ENCODE results near the gene ATRN.

DNA sequence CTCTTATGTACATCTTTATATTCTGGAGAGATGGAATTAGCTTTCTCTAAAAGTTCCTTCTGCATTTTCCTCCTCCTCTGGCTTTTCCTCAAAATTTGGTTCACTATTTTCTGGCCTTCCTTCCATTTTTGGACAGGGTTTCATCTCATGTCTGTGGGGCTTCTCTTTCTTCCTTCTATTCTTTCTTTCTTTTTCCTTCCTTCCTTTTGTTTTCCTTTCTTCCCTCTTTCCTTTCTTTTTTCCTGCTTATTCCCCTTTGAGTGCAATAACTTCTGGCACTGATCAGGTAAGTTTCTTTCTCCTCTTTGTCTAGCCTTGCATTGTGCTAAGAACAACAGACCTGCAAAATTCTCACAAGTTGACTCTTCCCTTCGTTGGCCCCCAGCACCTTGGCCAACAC, 5.5 kb upstream of the ATRN start:
- TF ChIP-seq POLR2A (IDR thresholded peaks at IDR 0.05), result no peak
- TF ChIP-seq, protein P1, sequence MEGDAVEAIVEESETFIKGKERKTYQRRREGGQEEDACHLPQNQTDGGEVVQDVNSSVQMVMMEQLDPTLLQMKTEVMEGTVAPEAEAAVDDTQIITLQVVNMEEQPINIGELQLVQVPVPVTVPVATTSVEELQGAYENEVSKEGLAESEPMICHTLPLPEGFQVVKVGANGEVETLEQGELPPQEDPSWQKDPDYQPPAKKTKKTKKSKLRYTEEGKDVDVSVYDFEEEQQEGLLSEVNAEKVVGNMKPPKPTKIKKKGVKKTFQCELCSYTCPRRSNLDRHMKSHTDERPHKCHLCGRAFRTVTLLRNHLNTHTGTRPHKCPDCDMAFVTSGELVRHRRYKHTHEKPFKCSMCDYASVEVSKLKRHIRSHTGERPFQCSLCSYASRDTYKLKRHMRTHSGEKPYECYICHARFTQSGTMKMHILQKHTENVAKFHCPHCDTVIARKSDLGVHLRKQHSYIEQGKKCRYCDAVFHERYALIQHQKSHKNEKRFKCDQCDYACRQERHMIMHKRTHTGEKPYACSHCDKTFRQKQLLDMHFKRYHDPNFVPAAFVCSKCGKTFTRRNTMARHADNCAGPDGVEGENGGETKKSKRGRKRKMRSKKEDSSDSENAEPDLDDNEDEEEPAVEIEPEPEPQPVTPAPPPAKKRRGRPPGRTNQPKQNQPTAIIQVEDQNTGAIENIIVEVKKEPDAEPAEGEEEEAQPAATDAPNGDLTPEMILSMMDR (IDR thresholded peaks at IDR 0.05), result no peak

Measured in right lobe of liver (tissue), 4 donors.